RWPE2 (cell line): Measurements from ENCODE around the gene GREM2.

Experiments used
- ATAC-seq: fragments of 200-7000 bp; cut with Tn5 transposase; 3 replicates; pipeline ENCODE4 v1.9.1; 2021; ENCODE audit warnings: low read depth
- DNase-seq: peaks from one replicate; pipeline ENCODE4 v3.0.0-alpha.2; 2020; ENCODE audit warnings: low spot score
- H3K27ac ChIP-seq: fragments of 450-650 bp; 2 replicates; pipeline ENCODE4 v1.5.1; 2017; ENCODE audit warnings: mild to moderate bottlenecking; ENCODE audit not compliant: poor library complexity, severe bottlenecking
- H3K27me3 ChIP-seq: fragments of 250-450 bp; sonication (Bioruptor Pico); 2 replicates; pipeline ENCODE4 v1.5.1; 2021; ENCODE audit warnings: mild to moderate bottlenecking, moderate library complexity; ENCODE audit not compliant: insufficient read depth, poor library complexity, severe bottlenecking
- H3K36me3 ChIP-seq: fragments of 250-450 bp; sonication (Bioruptor Pico); 2 replicates; pipeline ENCODE4 v1.5.1; 2020; ENCODE audit warnings: low read depth, mild to moderate bottlenecking, moderate library complexity
- H3K4me1 ChIP-seq: fragments of 250-450 bp; sonication (Bioruptor Pico); 2 replicates; pipeline ENCODE4 v1.5.1; 2021; ENCODE audit warnings: mild to moderate bottlenecking, moderate library complexity; ENCODE audit not compliant: insufficient read depth, poor library complexity, severe bottlenecking
- H3K4me3 ChIP-seq: fragments of 250-450 bp; sonication (Bioruptor Pico); 2 replicates; pipeline ENCODE4 v1.5.1; 2021; ENCODE audit warnings: mild to moderate bottlenecking, moderate library complexity; ENCODE audit not compliant: severe bottlenecking
- H3K9me3 ChIP-seq: fragments of 250-450 bp; sonication (Bioruptor Pico); 2 replicates; pipeline ENCODE4 v1.5.1; 2021; ENCODE audit warnings: mild to moderate bottlenecking, moderate library complexity; ENCODE audit not compliant: severe bottlenecking
- TF ChIP-seq, protein P1 (sequence below): fragments of 450-650 bp; IDR thresholded peaks from one replicate; pipeline ENCODE4 v1.5.1; 2017; ENCODE audit warnings: mild to moderate bottlenecking, moderate library complexity; ENCODE audit not compliant: poor library complexity, severe bottlenecking

GREM2 gene

DNA sequence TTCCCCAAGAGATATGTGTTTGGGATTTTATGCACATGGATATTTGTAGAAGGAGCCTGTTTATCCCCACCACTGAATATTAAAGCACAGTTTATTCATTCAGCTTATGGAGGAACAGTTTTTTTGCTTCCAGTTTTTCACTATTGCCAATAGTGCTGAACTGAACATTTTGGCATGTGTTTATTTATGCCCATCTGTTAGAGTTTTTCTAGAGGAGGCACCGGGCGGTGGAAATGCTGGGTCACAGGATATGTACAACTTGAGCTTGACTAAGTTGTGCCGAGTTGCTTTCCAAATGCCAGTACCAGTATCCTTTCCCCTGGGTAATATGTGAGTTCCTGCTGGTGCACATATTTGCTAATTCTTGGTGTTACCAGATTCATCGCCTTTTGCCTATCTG is 111.3 kb downstream of the GREM2 start:
- DNase-seq (no peak), ATAC-seq (no peak)
- Histone ChIP-seq H3K4me3 (no peak overlapping the region), H3K27me3 (no peaks in the 10 kb centered on the region), H3K4me1 (no peaks in the 10 kb centered on the region), H3K36me3 (no peaks in the 10 kb centered on the region), H3K9me3 (no peaks in the 10 kb centered on the region), H3K27ac (no peak overlapping the region)
- TF ChIP-seq, protein P1, sequence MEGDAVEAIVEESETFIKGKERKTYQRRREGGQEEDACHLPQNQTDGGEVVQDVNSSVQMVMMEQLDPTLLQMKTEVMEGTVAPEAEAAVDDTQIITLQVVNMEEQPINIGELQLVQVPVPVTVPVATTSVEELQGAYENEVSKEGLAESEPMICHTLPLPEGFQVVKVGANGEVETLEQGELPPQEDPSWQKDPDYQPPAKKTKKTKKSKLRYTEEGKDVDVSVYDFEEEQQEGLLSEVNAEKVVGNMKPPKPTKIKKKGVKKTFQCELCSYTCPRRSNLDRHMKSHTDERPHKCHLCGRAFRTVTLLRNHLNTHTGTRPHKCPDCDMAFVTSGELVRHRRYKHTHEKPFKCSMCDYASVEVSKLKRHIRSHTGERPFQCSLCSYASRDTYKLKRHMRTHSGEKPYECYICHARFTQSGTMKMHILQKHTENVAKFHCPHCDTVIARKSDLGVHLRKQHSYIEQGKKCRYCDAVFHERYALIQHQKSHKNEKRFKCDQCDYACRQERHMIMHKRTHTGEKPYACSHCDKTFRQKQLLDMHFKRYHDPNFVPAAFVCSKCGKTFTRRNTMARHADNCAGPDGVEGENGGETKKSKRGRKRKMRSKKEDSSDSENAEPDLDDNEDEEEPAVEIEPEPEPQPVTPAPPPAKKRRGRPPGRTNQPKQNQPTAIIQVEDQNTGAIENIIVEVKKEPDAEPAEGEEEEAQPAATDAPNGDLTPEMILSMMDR, result no peak

DNA sequence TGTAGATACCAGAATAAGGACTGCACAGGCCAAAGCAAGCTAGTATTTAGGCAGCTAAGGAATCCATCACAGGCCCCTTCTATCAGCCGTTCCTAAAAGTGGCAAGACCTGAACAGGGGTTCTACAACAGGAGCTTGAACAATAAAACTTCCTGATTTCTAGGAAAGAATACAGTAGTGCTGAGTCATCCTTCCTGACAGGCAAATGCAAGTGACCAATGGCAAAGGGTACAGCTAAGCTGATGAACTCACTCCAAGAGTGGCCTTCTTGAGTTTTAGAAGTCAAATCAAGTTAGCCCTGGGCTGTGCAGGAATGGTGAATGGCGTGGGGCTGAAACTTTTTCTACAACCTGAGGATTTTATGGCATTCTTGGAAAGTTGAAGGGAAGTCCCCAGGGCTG is 112.9 kb downstream of the GREM2 start:
- H3K27ac ChIP-seq, result no peak overlapping the region
- TF ChIP-seq, protein P1, result no peak
- DNase-seq, result no peak

GRCh38 chr1:240498335-240498734 is 113.6 kb downstream of the GREM2 start:
- ATAC-seq (no peak), DNase-seq (no peak)
- no peaks in the 10 kb centered on the region for H3K9me3 ChIP-seq
- no peaks in the 10 kb centered on the region for H3K4me1 ChIP-seq
- H3K27ac ChIP-seq, result no peak overlapping the region
- TF ChIP-seq, protein P1, result no peak
- H3K36me3 ChIP-seq, result no peaks in the 10 kb centered on the region
- H3K4me3 ChIP-seq, result no peak overlapping the region
- H3K27me3 ChIP-seq, result no peaks in the 10 kb centered on the region

More for the DNA sequence above, 112.9 kb downstream of the GREM2 start:
- no peak for ATAC-seq
- Histone ChIP-seq H3K36me3 (no peaks in the 10 kb centered on the region), H3K9me3 (no peaks in the 10 kb centered on the region), H3K4me1 (no peaks in the 10 kb centered on the region), H3K27me3 (no peaks in the 10 kb centered on the region), H3K4me3 (no peak overlapping the region)

- H3K27me3 ChIP-seq, result no peaks in the 10 kb centered on the region
- H3K9me3 ChIP-seq, result no peaks in the 10 kb centered on the region
- H3K27ac ChIP-seq, result no peak overlapping the region
- TF ChIP-seq, protein P1, result no peak
- H3K4me1 ChIP-seq, result no peaks in the 10 kb centered on the region
- H3K4me3 ChIP-seq, result no peak overlapping the region
- no peaks in the 10 kb centered on the region for H3K36me3 ChIP-seq
- no peak for DNase-seq
- no peak for ATAC-seq
Observed at GRCh38 chr1:240497908-240498307, 114.0 kb downstream of the GREM2 start.

DNA sequence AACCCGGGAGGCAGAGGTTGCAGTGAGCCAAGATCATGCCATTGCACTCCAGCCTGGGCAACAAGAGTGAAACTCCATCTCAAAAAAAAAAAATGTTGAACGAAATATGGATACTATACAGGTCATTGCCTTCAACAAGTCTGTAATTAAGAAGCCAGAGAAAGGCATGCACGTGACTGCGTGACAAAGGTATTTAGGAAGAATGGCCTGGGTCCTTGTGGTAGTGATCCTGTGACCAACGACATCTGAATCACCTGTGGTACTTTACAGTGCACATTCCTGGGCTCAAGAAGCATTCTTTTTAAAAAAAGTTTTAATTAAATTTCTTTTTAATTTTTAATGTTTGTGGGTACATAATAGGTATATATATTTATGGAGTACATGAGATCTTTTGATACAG is 115.0 kb downstream of the GREM2 start:
- TF ChIP-seq, protein P1, result no peak
- Histone ChIP-seq H3K27me3 (no peaks in the 10 kb centered on the region), H3K9me3 (no peaks in the 10 kb centered on the region), H3K36me3 (no peaks in the 10 kb centered on the region), H3K27ac (no peak overlapping the region), H3K4me3 (no peak overlapping the region), H3K4me1 (no peaks in the 10 kb centered on the region)
- no peak for DNase-seq
- ATAC-seq, result no peak
